ENCODE data around the gene BAHD1.

GRCh38 chr15:40511093-40511471, 70.3 kb downstream of the BAHD1 start:
- TF ChIP-seq CTCF (IDR thresholded peaks at IDR 0.05) (no peak), POLR2A (IDR thresholded peaks at IDR 0.05) (no peak)
